ENCODE results near the gene RERE.

- no peak for TF ChIP-seq CTCF (IDR thresholded peaks at IDR 0.05; ENCODE audit: extremely low read depth in 1 of 2, insufficient read depth in 1 of 2, low read depth in 1 of 2, low read length in 2 of 2)
- TF ChIP-seq POLR2A (IDR thresholded peaks at IDR 0.05; ENCODE audit: low read depth, low read length): no peak
- no peak for TF ChIP-seq POLR2AphosphoS5 (IDR thresholded peaks at IDR 0.05; ENCODE audit: insufficient read depth, low read depth, low read length)
- TF ChIP-seq JUN (IDR thresholded peaks at IDR 0.05; ENCODE audit: borderline replicate concordance, insufficient read depth, insufficient read length, low read depth): no peak
Observed at GRCh38 chr1:8679395-8679800, 138.0 kb downstream of the RERE start.
